Activated T-helper 1 cell treated with Interleukin-2 at 50 U/mL for 16 hours (primary cell): ENCODE results near the gene FLYWCH2.
"Not testable (repeated sequence)": the region's sequence is repeated elsewhere in the genome, so short reads cannot be mapped to it uniquely, and the experiment has no call there.

Experiments
- DNase-seq: peaks from one replicate; pipeline ENCODE4 v3.0.0-alpha.2; 2020; ENCODE audit warnings: low read depth

Gene FLYWCH2

DNA sequence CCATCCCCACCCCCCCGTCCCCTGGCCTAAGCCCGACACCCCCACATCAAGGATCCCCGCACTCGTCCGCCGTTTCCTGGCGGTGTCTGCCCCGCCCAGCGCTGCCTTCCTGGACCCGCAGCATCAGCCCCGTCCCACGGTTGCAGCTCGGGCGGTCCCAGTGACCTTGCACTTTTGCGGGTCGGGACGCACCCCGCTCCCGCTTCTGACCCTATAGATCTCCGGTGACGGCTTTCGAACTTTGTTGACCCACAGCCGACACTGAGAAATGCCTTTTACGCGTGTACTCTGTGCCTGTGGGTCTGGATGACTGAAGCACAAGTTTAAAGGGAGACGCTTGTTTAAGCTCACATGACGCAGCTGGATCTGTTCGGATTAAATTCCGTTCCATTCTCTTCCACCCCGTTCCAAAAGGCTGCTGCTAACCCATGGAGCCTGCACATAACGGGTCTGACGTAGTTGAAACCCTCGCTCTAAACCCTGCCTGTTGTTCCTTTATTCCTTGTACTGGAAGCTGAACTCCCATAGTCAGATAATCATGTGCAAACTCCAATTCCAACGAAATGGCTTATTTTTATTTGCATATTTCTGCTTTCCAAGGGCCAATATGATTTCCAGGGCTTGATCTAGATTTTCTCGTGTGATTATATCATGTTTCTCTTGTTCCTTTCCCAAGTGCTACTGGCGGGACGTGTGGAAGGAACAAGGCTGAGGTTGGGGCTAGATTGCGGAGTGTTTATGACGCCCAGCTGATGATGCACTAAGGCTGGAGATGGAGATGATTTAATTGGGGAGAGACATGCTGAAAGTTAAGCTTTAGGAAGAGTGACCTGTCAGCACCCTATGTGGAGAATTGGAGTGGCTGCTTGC, 29.6 kb downstream of the FLYWCH2 start:
- peak; percentile 10 for DNase-seq

DNA sequence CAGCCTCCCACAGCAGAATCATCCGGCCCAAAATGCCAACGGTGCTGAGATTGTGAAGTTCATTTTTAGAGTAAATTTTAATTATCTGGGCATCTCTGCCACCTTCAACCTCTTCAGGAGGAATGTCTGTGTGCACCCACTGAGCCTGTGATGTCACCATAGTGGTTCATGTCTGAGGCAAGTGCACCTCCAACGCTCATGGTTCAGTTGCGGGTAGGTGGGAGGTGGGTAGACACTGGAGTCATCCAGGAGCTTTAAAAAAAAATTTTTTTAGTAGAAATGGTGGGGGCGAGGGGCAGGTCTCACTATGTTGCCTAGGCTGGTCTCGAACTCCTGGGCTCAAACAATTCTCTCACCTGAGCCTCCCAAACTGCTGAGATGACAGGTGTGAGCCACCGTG, 30.6 kb downstream of the FLYWCH2 start:
- DNase-seq, result no peak

DNA sequence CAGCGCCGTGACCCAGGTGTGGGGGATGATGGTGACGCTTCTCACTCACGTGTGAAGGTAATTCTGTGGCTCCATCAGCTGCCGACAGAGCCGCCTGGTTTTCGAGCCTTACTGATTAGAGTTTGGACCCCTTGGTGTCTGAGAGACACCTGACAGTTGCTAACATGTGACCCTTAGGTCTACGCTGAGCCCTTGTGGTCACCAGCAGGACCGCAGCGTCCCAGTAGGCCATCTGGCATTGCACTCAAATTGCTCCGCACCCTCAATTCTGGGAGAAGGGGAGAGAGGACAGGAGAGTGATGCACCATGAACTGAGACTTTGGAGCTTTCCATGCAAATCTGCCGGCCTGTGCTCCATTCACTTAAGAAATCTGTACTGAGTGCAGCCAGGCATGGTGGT, 31.2 kb downstream of the FLYWCH2 start:
- DNase-seq, result no peak

DNA sequence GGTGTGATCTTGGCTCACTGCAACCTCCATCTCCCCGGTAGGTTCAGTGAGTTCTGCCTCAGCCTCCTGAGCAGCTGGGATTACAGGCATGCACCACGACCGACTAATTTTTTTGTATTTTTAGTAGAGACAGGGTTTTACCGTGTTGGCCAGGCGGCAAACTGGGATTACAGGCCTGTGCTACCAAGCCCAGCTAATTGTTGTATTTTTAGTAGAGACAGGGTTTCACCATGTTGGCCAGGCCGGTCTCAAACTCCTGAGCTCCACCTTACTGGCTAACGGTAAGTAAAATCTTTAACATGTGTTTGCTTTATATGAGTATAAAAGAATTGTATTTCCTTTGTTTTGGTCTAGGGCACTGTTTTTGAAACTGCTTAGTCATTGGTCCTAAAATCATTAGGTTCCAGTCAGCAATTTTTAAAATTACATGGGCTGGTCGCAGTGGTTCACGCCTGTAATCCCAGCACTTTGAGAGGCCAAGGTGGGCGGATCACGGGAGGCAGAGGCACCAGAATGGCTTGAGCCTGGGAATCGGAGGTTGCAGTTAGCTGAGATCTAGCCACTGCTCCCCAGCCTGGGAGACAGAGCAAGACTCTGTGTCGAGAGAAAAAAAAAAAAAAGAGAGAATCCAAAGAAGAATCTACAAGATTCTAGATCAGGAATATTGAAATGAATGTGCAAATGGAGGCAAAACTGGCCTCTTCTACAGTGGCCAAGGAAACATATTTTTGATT, 32.3 kb downstream of the FLYWCH2 start:
- DNase-seq, result no peak

DNA sequence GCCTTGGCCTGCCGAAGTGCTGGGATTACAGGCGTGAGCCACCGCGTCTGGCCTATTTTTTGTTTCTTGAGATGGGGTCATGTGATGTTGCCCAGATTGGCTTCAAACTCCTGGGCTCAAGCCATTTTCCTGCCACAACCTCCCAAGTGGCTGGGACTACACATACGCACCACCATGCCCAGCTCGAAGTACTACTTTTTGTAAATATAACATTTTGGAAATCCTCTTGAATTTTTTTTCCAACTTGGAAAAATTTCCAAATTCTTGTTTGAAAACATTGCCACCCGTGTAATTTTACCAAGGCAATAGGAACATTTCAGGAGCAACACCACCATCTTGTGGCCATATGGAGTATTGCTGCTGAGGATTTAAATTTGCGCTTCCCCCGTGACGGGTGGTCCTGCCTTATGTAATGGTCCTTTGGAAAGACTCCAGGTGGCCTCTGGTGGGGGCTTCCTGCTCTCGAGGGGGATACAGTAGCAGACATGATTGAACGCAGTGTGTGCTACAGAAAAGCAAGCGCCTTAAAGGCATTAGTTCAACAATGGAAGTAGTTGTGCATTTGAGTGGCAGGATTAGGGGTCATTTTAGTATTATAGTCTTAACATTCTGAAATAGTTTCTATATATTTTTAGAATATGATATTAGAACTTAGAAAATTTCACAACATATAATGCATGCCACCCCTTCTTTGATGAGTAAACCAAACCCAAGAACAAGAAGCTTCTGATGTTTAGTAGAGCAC, 36.7 kb downstream of the FLYWCH2 start:
- DNase-seq, result peak; percentile 35

DNA sequence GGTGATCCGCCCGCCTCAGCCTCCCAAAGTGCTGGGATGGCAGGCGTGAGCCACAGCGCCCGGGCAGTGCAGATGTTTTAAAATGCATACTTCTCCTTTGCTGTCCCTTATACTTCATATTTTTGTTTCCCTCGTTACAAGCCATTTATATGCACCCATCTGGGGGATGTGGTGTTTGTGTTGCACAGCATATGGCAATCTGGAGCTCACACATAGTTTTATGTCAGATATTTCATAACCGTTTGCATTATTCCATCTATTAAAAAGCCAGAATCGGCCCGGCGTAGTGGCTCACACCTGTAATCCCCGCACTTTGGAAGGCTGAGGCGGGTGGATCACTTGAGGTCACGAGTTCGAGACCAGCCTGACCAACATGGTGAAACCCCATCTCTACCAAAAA, 40.5 kb downstream of the FLYWCH2 start:
- no peak for DNase-seq

DNA sequence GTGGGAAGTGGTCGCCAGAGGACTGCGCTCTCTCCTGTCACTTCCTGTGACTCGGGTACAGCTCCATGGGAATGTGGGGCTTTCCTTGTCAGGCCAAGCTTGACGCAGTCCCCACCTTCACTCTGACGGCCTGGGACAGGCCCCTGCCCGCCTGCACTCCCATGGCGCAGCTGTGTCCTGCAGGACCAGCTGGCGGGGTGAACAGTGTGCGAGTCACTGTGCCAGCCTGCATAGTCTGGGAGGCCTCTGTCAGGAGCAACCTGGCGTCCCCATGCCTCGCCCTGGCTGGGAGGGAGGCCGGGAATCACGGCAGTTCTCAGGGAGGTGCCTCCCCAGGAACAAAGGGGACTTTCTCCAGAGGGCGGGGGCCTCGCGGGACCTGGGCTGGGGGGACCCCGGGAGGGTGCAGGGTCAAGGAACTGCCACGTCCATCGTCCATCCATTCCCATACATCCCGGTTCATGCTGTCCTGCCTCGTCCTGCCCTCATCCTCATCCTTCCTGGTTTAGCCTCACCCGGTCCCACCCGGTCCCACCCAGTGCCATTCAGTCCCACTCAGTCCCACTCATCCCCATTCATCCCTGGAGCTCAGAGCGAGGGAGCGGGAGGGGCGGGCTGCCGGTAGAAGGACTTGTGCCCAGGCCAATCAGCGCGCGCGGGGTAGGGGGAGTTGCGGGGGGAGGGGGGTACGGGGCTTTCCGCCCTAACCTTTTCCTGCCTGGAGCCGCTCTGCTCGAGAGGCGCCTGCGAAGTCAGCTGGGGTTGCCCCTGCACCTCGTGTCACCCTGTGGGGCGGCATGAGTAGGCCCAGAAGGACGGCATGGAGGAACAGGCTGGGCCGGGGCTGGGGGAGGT, 42.1 kb downstream of the FLYWCH2 start:
- DNase-seq, result no peak

DNA sequence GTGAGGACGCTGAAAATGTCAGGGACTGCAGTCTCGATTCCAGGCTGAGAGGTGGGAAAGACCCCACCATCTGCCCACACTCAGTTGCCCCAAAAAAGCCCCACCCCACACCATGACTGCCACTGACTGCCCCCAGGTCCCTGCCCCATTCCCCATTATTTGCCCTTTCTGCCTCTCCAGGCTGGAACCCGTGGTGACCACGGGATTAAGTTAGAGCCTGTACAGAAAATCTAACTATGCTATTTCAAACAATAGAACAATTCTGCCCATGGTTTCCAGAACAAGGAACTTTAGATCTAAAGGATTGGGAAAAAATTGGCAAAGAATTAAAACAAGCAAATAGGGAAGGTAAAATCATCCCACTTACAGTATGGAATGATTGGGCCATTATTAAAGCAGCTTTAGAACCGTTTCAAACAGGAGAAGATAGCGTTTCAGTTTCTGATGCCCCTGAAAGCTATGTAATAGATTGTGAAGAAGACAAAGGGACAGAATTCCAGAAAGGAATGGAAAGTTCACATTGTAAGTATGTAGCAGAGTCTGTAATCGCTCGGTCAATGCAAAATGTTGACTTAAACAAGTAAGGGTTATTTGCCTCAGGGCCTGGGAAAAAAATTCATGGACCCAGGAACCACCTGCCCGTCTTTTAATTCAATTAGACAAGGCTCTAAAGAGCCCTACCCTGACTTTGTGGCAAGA, 43.1 kb downstream of the FLYWCH2 start:
- no peak for DNase-seq

DNA sequence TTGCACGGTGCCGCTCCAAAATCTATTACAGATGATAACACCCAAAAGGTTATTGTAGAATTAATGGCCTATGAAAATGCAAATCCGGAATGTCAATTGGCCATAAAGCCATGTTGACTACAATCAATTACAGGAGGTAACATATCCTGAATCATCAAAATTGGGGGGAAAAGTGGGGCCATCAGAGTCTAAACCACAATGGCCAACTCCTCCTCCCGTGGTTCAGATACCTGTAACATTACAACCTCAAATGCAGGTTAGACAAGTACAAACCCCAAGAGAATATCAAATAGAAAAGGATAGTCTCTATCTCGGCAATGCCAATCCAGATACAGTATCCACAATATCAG, 43.6 kb downstream of the FLYWCH2 start:
- no peak for DNase-seq

DNA sequence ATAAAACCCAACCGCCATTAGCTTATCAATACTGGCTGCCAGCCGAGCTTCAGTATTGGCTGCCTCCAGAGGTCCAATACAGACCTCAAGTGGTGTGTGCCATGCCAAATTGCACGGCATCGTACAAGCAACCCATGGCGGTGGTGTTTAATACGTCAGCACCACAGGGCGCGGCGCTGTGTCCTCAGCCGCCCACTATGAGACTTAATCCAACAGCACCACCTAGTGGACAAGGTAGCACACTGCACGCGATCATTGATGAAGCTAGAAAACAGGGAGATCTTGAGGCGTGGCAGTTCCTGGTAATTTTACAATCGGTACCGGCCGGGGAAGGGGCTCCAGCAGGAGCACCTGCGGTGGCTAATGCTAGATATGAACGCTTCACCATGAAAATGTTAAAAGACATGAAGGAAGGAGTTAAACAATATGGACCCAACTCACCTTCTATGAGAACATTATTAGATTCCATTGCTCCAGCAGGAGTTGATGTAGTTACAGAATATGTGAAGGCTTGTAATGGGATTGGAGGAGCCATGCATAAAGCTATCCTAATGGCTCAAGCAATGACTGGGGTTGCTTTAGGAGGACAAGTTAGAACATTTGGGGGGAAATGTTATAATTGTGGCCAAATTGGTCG, 44.1 kb downstream of the FLYWCH2 start:
- DNase-seq, result peak; percentile 70

DNA sequence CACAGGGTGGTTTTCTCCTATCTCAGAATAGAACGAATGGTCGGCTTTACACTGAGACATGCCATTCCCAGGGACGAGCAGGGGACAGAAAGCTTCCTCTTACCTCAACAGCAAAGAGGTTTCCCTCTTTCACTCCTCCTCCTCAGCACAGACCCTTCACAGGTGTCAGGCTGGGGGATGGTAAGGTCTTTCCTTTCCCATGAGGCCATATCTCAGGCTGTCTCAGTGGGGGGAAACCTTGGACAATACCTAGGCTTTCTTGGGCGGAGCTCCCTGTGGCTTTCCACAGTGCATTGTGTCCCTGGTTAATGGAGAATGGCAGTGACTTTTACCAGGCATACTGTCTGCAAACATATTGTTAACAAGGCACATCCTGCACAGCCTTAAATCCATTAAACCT, 45.1 kb downstream of the FLYWCH2 start:
- DNase-seq, result not testable (repeated sequence)

DNA sequence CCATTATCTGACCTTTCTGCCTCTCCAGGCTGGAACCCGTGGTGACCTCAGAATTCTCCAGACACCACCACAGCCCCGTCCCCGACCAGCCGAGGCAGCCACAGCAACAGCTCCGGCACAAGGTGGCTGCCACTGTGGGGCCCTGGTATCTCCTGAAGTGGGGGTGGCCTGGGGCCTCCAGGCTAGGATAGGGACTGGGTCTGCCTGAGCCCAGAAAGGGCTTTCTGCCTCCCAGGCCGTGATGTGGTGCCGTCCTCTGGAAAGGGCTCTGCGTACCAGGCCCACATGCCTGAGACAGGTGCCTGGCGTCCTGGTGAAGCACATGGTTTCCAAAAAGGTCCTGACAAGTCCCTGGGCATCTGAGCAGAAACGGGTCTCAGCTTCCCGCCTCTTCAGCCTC, 45.8 kb downstream of the FLYWCH2 start:
- no peak for DNase-seq

DNA sequence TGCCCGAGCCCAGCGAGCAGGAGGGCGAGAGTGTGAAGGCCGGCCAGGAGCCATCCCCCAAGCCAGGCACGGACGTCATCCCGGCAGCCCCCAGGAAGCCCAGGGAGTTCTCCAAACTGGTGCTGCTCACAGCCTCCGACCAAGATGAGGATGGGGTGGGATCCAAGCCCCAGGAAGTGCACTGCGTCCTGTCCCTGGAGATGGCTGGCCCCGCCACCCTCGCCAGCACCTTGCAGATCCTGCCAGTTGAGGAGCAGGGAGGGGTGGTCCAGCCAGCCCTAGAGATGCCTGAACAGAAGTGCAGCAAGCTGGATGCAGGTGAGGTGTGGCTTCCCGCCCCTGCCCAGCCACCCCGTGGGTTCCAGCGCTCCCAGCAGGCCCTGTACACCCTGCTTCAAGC, 46.7 kb downstream of the FLYWCH2 start:
- no peak for DNase-seq

DNA sequence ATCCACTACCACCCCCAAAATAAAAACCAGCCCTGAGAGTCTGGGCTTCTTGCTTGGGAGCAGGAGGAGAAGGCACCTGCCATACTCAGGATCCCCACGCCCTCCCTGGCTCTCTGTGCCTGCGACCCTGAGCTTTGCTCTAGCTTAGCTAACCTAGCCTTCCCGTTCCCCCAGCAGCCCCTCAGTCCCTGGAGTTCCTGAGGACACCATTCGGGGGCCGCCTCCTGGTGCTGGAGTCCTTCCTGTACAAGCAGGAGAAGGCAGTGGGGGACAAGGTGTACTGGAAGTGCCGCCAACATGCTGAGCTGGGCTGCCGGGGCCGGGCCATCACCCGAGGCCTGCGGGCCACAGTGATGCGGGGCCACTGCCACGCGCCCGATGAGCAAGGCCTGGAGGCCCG, 47.2 kb downstream of the FLYWCH2 start:
- DNase-seq, result no peak

DNA sequence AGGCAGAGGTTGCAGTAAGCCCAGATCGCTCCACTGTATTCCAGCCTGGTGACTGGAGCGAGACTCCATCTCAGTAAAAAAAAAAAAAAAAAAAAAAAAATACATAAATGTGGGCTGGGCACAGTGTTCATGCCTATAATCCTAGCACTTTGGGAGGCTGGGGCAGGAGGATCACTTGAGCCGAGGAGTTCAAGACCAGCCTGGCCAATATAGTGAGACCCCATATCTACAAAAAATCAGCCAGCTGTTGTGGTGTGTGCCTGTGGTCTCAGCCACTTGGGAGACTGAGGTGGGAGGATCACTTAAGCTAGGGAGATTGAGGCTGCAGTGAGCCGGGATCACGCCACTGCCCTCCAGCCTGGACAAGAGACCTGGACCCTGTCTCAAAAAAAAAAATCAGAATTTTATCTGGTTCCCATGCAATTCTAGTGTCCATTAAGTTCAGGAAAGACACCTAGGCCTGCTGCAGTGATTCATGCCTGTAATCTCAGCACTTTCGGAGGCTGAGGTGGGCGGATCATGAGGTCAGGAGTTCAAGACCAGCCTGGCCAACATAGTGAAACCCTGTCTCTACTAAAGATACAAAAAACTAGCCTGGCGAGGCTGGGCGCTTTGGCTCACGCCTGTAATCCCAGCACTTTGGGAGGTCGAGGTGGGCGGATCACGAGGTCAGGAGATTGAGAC, 48.4 kb downstream of the FLYWCH2 start:
- DNase-seq, result not testable (repeated sequence)

DNA sequence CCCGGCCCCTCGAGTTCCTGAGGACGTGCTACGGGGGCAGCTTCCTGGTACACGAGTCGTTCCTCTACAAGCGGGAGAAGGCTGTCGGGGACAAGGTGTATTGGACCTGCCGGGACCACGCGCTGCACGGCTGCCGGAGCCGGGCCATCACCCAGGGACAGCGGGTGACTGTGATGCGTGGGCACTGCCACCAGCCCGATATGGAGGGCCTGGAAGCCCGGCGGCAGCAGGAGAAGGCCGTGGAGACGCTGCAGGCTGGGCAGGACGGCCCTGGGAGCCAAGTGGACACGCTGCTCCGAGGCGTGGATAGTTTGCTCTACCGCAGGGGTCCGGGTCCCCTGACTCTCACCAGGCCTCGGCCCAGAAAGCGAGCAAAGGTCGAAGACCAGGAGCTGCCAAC, 50.1 kb downstream of the FLYWCH2 start:
- DNase-seq, result no peak

DNA sequence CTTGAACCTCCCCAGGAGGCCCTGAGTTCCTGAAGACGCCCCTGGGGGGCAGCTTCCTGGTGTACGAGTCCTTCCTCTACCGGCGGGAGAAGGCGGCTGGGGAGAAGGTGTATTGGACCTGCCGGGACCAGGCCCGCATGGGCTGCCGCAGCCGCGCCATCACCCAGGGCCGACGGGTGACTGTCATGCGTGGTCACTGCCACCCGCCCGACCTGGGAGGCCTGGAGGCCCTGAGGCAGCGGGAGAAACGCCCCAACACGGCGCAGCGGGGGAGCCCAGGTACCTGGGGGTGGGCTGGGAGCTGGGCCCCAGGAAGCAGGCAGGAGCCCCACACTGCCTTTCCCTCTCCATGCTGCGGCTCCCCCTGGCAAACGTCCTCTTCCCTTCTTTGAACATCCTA, 50.7 kb downstream of the FLYWCH2 start:
- no peak for DNase-seq

DNA sequence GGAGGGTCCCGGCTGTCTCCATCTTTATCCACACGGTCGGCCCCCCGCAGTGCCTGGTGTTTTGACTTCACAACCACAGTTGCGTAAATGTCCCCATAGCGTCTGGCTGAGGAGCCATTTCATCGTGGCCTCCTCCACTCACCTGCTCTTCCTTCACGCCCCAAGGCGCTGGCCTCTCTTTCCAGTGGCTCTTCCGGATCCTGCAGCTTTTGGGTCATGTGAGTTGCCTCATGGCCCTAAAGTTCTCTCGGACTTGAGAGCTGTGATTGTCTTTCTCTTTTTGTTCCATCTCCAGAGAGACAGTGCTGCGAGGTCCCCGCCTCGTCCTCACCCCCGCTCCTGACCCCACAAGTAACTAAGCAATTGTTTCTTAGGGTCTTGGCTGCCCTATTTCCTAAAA, 51.4 kb downstream of the FLYWCH2 start:
- DNase-seq, result no peak

DNA sequence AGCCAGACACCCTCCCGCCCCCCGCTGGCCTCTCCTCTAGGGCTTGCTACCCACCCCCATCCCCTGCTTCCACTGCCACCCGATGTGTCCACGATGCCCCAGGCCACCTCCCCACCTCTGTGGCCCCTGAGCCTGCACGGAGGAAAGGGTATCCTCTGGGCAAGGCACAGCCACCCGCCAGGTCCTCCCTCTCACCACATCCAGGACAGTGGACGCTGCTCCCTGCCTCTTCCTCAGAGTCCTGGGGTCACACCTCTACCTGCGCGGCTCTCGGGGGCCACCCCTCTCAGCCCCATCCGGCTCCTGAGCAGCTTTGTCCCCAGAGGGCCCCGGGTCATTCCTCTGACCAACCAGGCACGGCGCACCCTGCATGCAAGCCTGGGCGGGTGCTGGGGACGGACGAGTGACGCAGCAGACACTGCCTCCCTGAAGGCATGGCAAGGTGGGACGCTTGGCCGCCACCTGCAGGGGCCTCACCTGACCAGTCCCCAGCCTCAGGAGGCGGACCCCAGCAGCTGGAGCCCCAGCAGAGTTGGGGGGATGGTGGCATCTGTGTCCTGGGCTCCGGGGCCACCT, 53.5 kb downstream of the FLYWCH2 start:
- no peak for DNase-seq

DNA sequence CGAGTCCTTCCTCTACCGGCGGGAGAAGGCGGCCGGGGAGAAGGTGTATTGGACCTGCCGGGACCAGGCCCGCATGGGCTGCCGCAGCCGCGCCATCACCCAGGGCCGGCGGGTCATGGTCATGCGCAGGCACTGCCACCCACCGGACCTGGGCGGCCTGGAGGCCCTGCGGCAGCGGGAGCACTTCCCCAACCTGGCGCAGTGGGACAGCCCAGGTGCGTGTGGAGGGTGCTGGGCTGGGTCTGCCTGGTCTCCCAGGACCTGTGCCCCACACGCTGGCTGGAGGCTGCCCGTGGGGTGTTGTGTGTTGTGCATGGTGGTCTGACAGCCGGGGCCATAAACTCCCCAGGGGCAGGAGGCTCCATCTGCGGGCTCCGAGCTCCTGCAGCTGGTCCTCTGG, 54.2 kb downstream of the FLYWCH2 start:
- DNase-seq, result no peak
